Right atrium auricular region (tissue), 2 donors: ENCODE results near the gene MYMK. TPM values are rescaled to one million over a fixed set of nuclear protein-coding genes. Genes with fewer than 3 reads are reported as not detected.
A peak's percentile ranks its signal among the peaks of the same experiment; 100 is the strongest.

Experiments
- DNase-seq: peaks from one replicate; pipeline ENCODE4 v3.0.0-alpha.2; 2019; ENCODE audit warnings: low spot score
- H3K27ac ChIP-seq, 2 donors: fragments of 200-600 bp; sonication (generic); 1 replicate in 1 of 2; 2 replicates in 1 of 2; pipeline ENCODE4 v1.5.1; 2016 to 2019
- H3K27me3 ChIP-seq, 2 donors: fragments of 200-600 bp; sonication (generic); one replicate each; pipeline versions ENCODE4 v1.5.1 to v1.6.0; 2017 to 2019
- H3K36me3 ChIP-seq: fragments of 200-600 bp; sonication (generic); one replicate; pipeline ENCODE4 v1.5.1; 2016
- H3K4me1 ChIP-seq, 2 donors: fragments of 200-600 bp; sonication (generic); one replicate each; pipeline versions ENCODE4 v1.5.1 to v1.6.0; 2017 to 2019
- H3K4me3 ChIP-seq, 2 donors: fragments of 200-600 bp; sonication (generic); 1 replicate in 1 of 2; 2 replicates in 1 of 2; pipeline ENCODE4 v1.5.1; 2017 to 2019; ENCODE audit warnings: mild to moderate bottlenecking in 1 of 2, moderate library complexity in 1 of 2
- H3K9me3 ChIP-seq, 2 donors: fragments of 200-600 bp; sonication (generic); one replicate each; pipeline ENCODE4 v1.5.1; 2019
- total RNA-seq, 2 donors: library from RNA; depleted of rRNA; stranded (reverse); fragments of >200 nt; gene quantifications; one replicate each; pipeline ENCODE4 v1.1.0, GENCODE V29; 2016
- TF ChIP-seq, protein P1 (sequence below), 2 donors: fragments of 200-600 bp; sonication (generic); IDR thresholded peaks; one replicate each; pipeline ENCODE4 v1.5.1; 2019; ENCODE audit warnings: antibody characterized with exemption in 2 of 2

Gene MYMK
- total RNA-seq, 2 donors from 2014 or later, result not detected

GRCh38 chr9:133532937-133533668 is 8.3 kb upstream of the MYMK start:
- H3K4me3 ChIP-seq, result no peak overlapping the region
- H3K27me3 ChIP-seq, result no peaks in the 10 kb centered on the region
- DNase-seq, result peak; percentile 85
- no peak overlapping the region for H3K27ac ChIP-seq
- TF ChIP-seq, protein P1, sequence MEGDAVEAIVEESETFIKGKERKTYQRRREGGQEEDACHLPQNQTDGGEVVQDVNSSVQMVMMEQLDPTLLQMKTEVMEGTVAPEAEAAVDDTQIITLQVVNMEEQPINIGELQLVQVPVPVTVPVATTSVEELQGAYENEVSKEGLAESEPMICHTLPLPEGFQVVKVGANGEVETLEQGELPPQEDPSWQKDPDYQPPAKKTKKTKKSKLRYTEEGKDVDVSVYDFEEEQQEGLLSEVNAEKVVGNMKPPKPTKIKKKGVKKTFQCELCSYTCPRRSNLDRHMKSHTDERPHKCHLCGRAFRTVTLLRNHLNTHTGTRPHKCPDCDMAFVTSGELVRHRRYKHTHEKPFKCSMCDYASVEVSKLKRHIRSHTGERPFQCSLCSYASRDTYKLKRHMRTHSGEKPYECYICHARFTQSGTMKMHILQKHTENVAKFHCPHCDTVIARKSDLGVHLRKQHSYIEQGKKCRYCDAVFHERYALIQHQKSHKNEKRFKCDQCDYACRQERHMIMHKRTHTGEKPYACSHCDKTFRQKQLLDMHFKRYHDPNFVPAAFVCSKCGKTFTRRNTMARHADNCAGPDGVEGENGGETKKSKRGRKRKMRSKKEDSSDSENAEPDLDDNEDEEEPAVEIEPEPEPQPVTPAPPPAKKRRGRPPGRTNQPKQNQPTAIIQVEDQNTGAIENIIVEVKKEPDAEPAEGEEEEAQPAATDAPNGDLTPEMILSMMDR (IDR thresholded peaks at IDR 0.05), result peak; percentile 57 to 74
- H3K4me1 ChIP-seq, result peaks cover 0 to 50% of the 10 kb centered on the region in 2 donors
- no peaks in the 10 kb centered on the region for H3K36me3 ChIP-seq
- H3K9me3 ChIP-seq, result no peaks in the 10 kb centered on the region

DNA sequence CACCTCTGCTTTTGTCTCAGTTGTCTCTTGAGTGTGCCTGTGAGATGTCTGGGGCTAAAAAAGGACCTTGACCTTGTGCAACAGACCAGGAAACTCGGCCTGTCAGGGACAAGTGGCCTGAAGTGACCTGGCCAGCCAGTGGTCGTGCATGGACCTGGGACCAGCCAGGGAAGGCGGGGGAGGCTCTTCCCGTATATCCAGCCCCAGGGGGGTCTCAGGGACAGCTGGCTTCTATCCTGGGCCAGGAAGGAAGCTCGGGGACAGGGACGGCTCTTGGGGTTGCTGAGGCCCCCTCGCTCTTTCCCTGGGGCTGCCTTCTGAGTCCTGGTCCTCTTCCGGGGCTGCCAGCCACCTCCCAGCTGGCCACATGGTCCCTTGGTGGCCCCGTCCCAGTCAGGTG is 6.5 kb upstream of the MYMK start:
- no peaks in the 10 kb centered on the region for H3K9me3 ChIP-seq
- H3K27ac ChIP-seq, result no peak overlapping the region
- H3K4me1 ChIP-seq, result peaks cover 0 to 66% of the 10 kb centered on the region in 2 donors
- TF ChIP-seq, protein P1 (IDR thresholded peaks at IDR 0.05), result no peak
- no peaks in the 10 kb centered on the region for H3K36me3 ChIP-seq
- DNase-seq, result no peak
- no peak overlapping the region for H3K4me3 ChIP-seq
- H3K27me3 ChIP-seq, result no peaks in the 10 kb centered on the region

GRCh38 chr9:133529874-133530273 is 5.1 kb upstream of the MYMK start:
- TF ChIP-seq, protein P1 (IDR thresholded peaks at IDR 0.05), result no peak
- Histone ChIP-seq H3K27ac (no peak overlapping the region), H3K4me3 (no peak overlapping the region), H3K4me1 (peaks cover 0 to 58% of the 10 kb centered on the region in 2 donors), H3K27me3 (no peaks in the 10 kb centered on the region), H3K36me3 (no peaks in the 10 kb centered on the region), H3K9me3 (no peaks in the 10 kb centered on the region)
- DNase-seq, result no peak

DNA sequence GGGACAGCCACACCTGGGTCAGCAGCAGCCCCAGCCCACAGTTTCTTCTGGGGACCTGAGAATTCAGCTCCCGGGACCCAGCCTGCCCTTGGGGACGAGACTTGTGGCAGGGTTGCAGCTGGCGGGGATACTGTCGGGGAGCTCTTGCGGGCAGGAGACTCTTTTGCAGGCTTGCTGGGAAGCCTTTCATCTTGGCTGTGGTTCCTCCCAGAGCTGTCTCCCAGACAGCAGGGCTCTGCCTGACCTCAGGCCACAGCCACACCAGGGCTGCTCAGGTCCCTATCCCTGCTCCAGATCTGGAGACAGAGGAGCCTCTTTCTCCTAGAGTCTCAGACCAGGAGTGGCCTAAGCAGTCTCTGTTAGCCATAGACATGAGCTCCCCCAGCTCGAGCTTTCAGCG is 4.7 kb upstream of the MYMK start:
- TF ChIP-seq, protein P1 (IDR thresholded peaks at IDR 0.05), result no peak
- Histone ChIP-seq H3K27ac (no peak overlapping the region), H3K9me3 (no peaks in the 10 kb centered on the region), H3K4me3 (no peak overlapping the region), H3K36me3 (no peaks in the 10 kb centered on the region), H3K27me3 (no peaks in the 10 kb centered on the region), H3K4me1 (peaks cover 0 to 54% of the 10 kb centered on the region in 2 donors)
- DNase-seq, result no peak

DNA sequence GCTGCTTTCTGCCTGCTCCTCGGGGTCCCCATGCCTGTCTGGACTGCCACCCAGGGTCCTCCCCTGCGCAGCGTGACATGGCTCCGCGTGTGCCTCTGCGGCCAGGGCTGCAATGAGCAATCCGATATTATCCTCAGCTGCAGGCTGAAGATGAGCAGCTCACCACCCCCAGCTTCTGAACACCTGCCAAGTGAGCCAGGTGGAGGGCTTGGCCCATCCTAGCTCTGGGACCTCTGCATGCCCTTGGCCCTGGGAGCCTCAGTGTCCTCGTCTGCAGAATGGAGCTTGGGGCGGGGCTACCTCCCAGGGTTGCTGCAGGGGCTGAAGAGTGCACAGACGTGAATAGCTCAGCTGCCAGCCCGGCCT is 4.1 kb upstream of the MYMK start:
- Histone ChIP-seq H3K36me3 (no peaks in the 10 kb centered on the region), H3K27ac (no peak overlapping the region), H3K9me3 (no peaks in the 10 kb centered on the region), H3K4me1 (peaks cover 0 to 48% of the 10 kb centered on the region in 2 donors), H3K4me3 (no peak overlapping the region), H3K27me3 (no peaks in the 10 kb centered on the region)
- TF ChIP-seq, protein P1 (IDR thresholded peaks at IDR 0.05), result no peak
- DNase-seq, result no peak
